GM23338 (cell line): Measurements from ENCODE around the gene PALMD. TPM values are rescaled to one million over a fixed set of nuclear protein-coding genes. Genes with fewer than 3 reads are reported as not detected.

Experiments
- ATAC-seq: fragments of 200-7000 bp; cut with Tn5 transposase; 3 replicates; pipeline ENCODE4 v1.9.1; 2020
- DNase-seq: peaks from one replicate; pipeline ENCODE4 v3.0.0-alpha.2; 2015; ENCODE audit warnings: low spot score
- H2AFZ ChIP-seq: fragments of 200-600 bp; sonication (generic); 2 replicates; pipeline ENCODE4 v1.8.0; 2016; ENCODE audit warnings: antibody characterized with exemption, mild to moderate bottlenecking, moderate library complexity
- H3F3A ChIP-seq: fragments of 200-600 bp; sonication (generic); replicated peaks from 2 replicates; pipeline ENCODE4 v1.8.0; 2017; ENCODE audit warnings: antibody characterized with exemption, mixed run types, low read depth
- H3K27ac ChIP-seq: fragments of 200-600 bp; sonication (generic); 2 replicates; pipeline ENCODE4 v1.6.1; 2016; ENCODE audit warnings: low read depth
- H3K27me3 ChIP-seq: fragments of 200-600 bp; sonication (generic); 2 replicates; pipeline ENCODE4 v1.8.0; 2016; ENCODE audit warnings: mild to moderate bottlenecking, mixed run types, moderate library complexity; ENCODE audit not compliant: insufficient read depth
- H3K36me3 ChIP-seq: fragments of 200-600 bp; sonication (generic); 2 replicates; pipeline ENCODE4 v1.8.0; 2016; ENCODE audit warnings: mild to moderate bottlenecking; ENCODE audit not compliant: insufficient read depth
- H3K4me1 ChIP-seq: fragments of 200-600 bp; sonication (generic); 2 replicates; pipeline ENCODE4 v1.8.0; 2016; ENCODE audit warnings: mild to moderate bottlenecking, moderate library complexity; ENCODE audit not compliant: insufficient read depth
- H3K4me2 ChIP-seq: fragments of 200-600 bp; sonication (generic); 2 replicates; pipeline ENCODE4 v1.7.1; 2017; ENCODE audit warnings: mixed run types
- H3K4me3 ChIP-seq: fragments of 200-600 bp; sonication (generic); 2 replicates; pipeline ENCODE4 v1.6.1; 2016; ENCODE audit warnings: mixed run types
- H3K79me2 ChIP-seq: fragments of 200-600 bp; sonication (generic); replicated peaks from 2 replicates; pipeline ENCODE4 v1.8.0; 2017; ENCODE audit warnings: mild to moderate bottlenecking; ENCODE audit not compliant: insufficient read depth
- H3K9me2 ChIP-seq: fragments of 200-600 bp; sonication (generic); 2 replicates; pipeline ENCODE4 v1.8.0; 2017; ENCODE audit not compliant: insufficient read depth
- H4K20me1 ChIP-seq: fragments of 200-600 bp; sonication (generic); replicated peaks from 2 replicates; pipeline ENCODE4 v1.8.0; 2017; ENCODE audit warnings: mild to moderate bottlenecking; ENCODE audit not compliant: insufficient read depth
- H3K27ac Mint-ChIP-seq: 2 replicates; pipeline ENCODE4 v1.8.0; 2020; ENCODE audit warnings: inconsistent platforms, mild to moderate bottlenecking, moderate library complexity, mixed read lengths
- H3K27me3 Mint-ChIP-seq: 3 replicates; pipeline ENCODE4 v1.8.0; 2022; ENCODE audit warnings: low read depth, mild to moderate bottlenecking, moderate library complexity, mixed read lengths, inconsistent platforms; ENCODE audit not compliant: insufficient read depth, poor library complexity
- H3K36me3 Mint-ChIP-seq: 3 replicates; pipeline ENCODE4 v1.8.0; 2021; ENCODE audit warnings: low read depth, mild to moderate bottlenecking, inconsistent platforms, moderate library complexity, mixed read lengths
- H3K4me1 Mint-ChIP-seq: 3 replicates; pipeline ENCODE4 v1.8.0; 2020; ENCODE audit warnings: mild to moderate bottlenecking, inconsistent platforms, mixed read lengths
- H3K4me3 Mint-ChIP-seq: 3 replicates; pipeline ENCODE4 v1.8.0; 2021; ENCODE audit warnings: moderate library complexity, mild to moderate bottlenecking, inconsistent platforms, mixed read lengths
- H3K9me3 Mint-ChIP-seq: 3 replicates; pipeline ENCODE4 v1.8.0; 2020; ENCODE audit warnings: moderate library complexity, mild to moderate bottlenecking, inconsistent platforms, mixed read lengths
- CREB1 ChIP-seq: fragments of 250-450 bp; sonication (Bioruptor Pico); IDR thresholded peaks from 2 replicates; pipeline ENCODE4 v1.5.0; 2020; ENCODE audit warnings: low read depth, mild to moderate bottlenecking, moderate library complexity
- ETS1 ChIP-seq: IDR thresholded peaks from 2 replicates; pipeline ENCODE4 v1.6.1; 2016; ENCODE audit warnings: antibody characterized with exemption
- EZH2phosphoT487 ChIP-seq: fragments of 200-600 bp; sonication (generic); IDR thresholded peaks from one replicate; pipeline ENCODE4 v1.8.1; 2018; ENCODE audit warnings: antibody characterized with exemption; ENCODE audit not compliant: unreplicated experiment
- NANOG ChIP-seq: IDR thresholded peaks from 2 replicates; pipeline ENCODE4 v1.6.1; 2016; ENCODE audit warnings: antibody characterized with exemption, borderline replicate concordance
- REST ChIP-seq: IDR thresholded peaks from one replicate; pipeline ENCODE4 v1.6.1; 2018; ENCODE audit warnings: antibody characterized with exemption; ENCODE audit not compliant: unreplicated experiment
- ZNF331 ChIP-seq: fragments of 250-450 bp; sonication (Bioruptor Pico); IDR thresholded peaks from 2 replicates; pipeline ENCODE4 v1.5.0; 2020; ENCODE audit warnings: low read depth, mild to moderate bottlenecking, moderate library complexity
- ZNF462 ChIP-seq: fragments of 250-450 bp; sonication (Bioruptor Pico); IDR thresholded peaks from 2 replicates; pipeline ENCODE4 v1.5.0; 2020; ENCODE audit warnings: mild to moderate bottlenecking, moderate library complexity
- polyA plus RNA-seq: library from polyadenylated mRNA; unstranded; fragments of >200 nt; fragmentation: Nextera tagmentation; extraction: Ambion mirVana; gene quantifications from 2 replicates; pipeline ENCODE4 v1.2.1, GENCODE V29; 2016
- total RNA-seq: library from RNA; depleted of rRNA; stranded (reverse); fragments of >200 nt; shearing (Covaris generic); gene quantifications from 2 replicates; pipeline ENCODE4 v1.2.3, GENCODE V29; 2014
- TF ChIP-seq, protein P1 (sequence below), 2 experiments: fragments of 200-600 bp in 1 of 2; sonication (generic) in 1 of 2; conservative IDR thresholded peaks; 2 replicates each; pipeline versions ENCODE4 v1.5.1 to v1.6.1; 2016 to 2017; ENCODE audit warnings: antibody characterized with exemption in 2 of 2, low read depth in 2 of 2, mild to moderate bottlenecking in 2 of 2, moderate library complexity in 1 of 2

The PALMD gene
- total and polyA plus RNA-seq, 2 experiments from 2014 or later, result not detected

GRCh38 chr1:99602404-99602969, 43.4 kb upstream of the PALMD start (continued):
- TF ChIP-seq REST (no peak), ETS1 (no peak), NANOG (no peak)

DNA sequence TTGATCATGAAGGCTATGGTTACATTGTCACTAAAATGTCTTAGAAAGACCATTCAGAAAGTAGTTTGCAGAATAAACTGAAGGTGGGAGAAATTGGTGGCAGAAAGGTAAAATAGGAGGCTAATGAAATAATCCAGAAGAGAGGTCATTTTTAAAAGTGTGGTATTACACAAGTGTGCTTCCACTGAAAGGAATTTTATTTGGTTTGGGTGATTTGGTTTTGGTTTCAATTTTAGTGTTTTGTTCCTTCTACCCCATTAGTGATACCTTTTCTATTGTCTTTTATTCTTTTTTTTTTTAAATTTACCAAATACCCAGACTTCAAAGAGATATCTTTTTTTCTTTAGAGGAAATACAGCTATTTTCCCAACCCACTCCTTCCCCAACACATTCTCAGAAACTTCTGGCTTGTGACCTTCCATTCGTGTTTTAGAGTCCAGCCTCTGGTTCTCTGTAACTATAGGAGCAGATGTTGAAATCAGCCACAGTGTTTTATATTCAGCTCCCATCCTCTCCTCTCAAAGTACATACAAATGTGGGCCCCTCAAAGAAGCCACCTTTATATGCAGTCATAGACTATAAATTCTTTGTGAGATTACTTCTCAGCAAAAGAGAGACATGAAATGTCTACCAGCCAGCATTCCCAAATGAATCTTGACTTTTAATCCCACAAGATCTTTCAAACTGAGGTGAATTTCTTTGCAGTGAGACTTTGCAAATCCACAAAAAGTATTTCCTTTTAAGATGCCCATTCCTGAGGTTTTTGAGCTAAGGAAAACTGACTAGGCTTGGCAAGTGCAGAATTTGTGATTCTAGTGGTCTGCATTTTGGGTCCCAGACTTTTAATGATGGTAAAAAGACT, 42.0 kb upstream of the PALMD start:
- no peaks in the 10 kb centered on the region for H3K27me3 ChIP-seq
- peaks cover 15% of the 10 kb centered on the region; the same call in 2 of the 3 replicates for H3K9me3 Mint-ChIP-seq
- peaks cover 3% of the 10 kb centered on the region; the same call in 1 of the 3 replicates for H3K36me3 Mint-ChIP-seq
- H3K4me2 ChIP-seq, result no peak overlapping the region
- H3K4me1 ChIP-seq, result no peaks in the 10 kb centered on the region
- H3K79me2 ChIP-seq, result no peaks in the 10 kb centered on the region
- ATAC-seq, result no peak
- DNase-seq, result no peak
- H3K4me3 Mint-ChIP-seq, result no peak overlapping the region
- no peak overlapping the region for H2AFZ ChIP-seq
- peaks cover 3% of the 10 kb centered on the region for H3K27me3 Mint-ChIP-seq
- no peaks in the 10 kb centered on the region for H3F3A ChIP-seq
- no peaks in the 10 kb centered on the region for H3K9me2 ChIP-seq
- H3K4me1 Mint-ChIP-seq, result no peaks in the 10 kb centered on the region
- no peak overlapping the region for H3K27ac Mint-ChIP-seq
- H3K36me3 ChIP-seq, result no peaks in the 10 kb centered on the region
- H3K4me3 ChIP-seq, result no peak overlapping the region
- H3K27ac ChIP-seq, result no peak overlapping the region
- no peaks in the 10 kb centered on the region for H4K20me1 ChIP-seq
- no peak for TF ChIP-seq ZNF331 (CRISPR knock-in tag)
- no peak for TF ChIP-seq EZH2phosphoT487
- no peak for TF ChIP-seq CREB1 (CRISPR knock-in tag)
- TF ChIP-seq ZNF462, result no peak
- TF ChIP-seq, protein P1, sequence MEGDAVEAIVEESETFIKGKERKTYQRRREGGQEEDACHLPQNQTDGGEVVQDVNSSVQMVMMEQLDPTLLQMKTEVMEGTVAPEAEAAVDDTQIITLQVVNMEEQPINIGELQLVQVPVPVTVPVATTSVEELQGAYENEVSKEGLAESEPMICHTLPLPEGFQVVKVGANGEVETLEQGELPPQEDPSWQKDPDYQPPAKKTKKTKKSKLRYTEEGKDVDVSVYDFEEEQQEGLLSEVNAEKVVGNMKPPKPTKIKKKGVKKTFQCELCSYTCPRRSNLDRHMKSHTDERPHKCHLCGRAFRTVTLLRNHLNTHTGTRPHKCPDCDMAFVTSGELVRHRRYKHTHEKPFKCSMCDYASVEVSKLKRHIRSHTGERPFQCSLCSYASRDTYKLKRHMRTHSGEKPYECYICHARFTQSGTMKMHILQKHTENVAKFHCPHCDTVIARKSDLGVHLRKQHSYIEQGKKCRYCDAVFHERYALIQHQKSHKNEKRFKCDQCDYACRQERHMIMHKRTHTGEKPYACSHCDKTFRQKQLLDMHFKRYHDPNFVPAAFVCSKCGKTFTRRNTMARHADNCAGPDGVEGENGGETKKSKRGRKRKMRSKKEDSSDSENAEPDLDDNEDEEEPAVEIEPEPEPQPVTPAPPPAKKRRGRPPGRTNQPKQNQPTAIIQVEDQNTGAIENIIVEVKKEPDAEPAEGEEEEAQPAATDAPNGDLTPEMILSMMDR (conservative IDR thresholded peaks at IDR 0.05; ENCODE audit: low read depth in 2 of 2), result no peak
